ENCODE data around the gene OR4F6. TPM values are rescaled to one million over a fixed set of nuclear protein-coding genes. Genes with fewer than 3 reads are reported as not detected.

The OR4F6 gene
- total and polyA plus RNA-seq, 4 donors, result not detected

- DNase-seq, result no peak
- Histone ChIP-seq H3K27me3 (ENCODE audit: control insufficient read depth in 1 of 2, insufficient read depth in 2 of 2, low read length in 1 of 2) (peaks cover 0 to 1% of the 10 kb centered on the region in 2 donors), H3K4me1 (ENCODE audit: control insufficient read depth in 1 of 2, insufficient read depth in 2 of 2, low read length in 2 of 2) (no peaks in the 10 kb centered on the region), H3K9me3 (ENCODE audit: control insufficient read depth, low read length) (no peaks in the 10 kb centered on the region), H3K4me3 (ENCODE audit: low read length in 2 of 2) (no peak overlapping the region), H3K27ac (ENCODE audit: low read depth in 1 of 2, low read length in 2 of 2) (no peak overlapping the region), H3K36me3 (ENCODE audit: control insufficient read depth in 1 of 2, insufficient read depth in 2 of 2, low read length in 1 of 2) (no peaks in the 10 kb centered on the region)
- 76 to 77% methylated on average over 1 of the region's 1 CpG for WGBS, 2 donors
- intact Hi-C loops (cut with DNase I), result no loop called here
- ATAC-seq (ENCODE audit: low FRiP score), result no peak
Observed at GRCh38 chr15:101810456-101810855, 7.1 kb downstream of the OR4F6 start.

- intact Hi-C loops (cut with DNase I), result no loop called here
- peaks cover 0 to 1% of the 10 kb centered on the region in 2 donors for H3K27me3 ChIP-seq (ENCODE audit: control insufficient read depth in 1 of 2, insufficient read depth in 2 of 2, low read length in 1 of 2)
- H3K9me3 ChIP-seq (ENCODE audit: control insufficient read depth, low read length), result no peaks in the 10 kb centered on the region
- 50 to 57% methylated on average over 3 of the region's 3 CpGs for WGBS, 2 donors
- H3K27ac ChIP-seq (ENCODE audit: low read depth in 1 of 2, low read length in 2 of 2), result no peak overlapping the region
- no peak for ATAC-seq (ENCODE audit: low FRiP score)
- no peaks in the 10 kb centered on the region for H3K36me3 ChIP-seq (ENCODE audit: control insufficient read depth in 1 of 2, insufficient read depth in 2 of 2, low read length in 1 of 2)
- H3K4me3 ChIP-seq (ENCODE audit: low read length in 2 of 2), result no peak overlapping the region
- DNase-seq, result no peak
- H3K4me1 ChIP-seq (ENCODE audit: control insufficient read depth in 1 of 2, insufficient read depth in 2 of 2, low read length in 2 of 2), result no peaks in the 10 kb centered on the region
Observed at GRCh38 chr15:101810876-101811275, 7.6 kb downstream of the OR4F6 start.

GRCh38 chr15:101811902-101812301 is 8.6 kb downstream of the OR4F6 start, which contains the start of gene OR4F15:
TSS of gene OR4F15 (plus strand) at chr15:101812202. CDS start at chr15:101818187, 5,985 bp downstream.
- no peaks in the 10 kb centered on the region for H3K4me1 ChIP-seq (ENCODE audit: control insufficient read depth in 1 of 2, insufficient read depth in 2 of 2, low read length in 2 of 2)
- intact Hi-C loops (cut with DNase I), result no loop called here
- H3K9me3 ChIP-seq (ENCODE audit: control insufficient read depth, low read length), result no peaks in the 10 kb centered on the region
- H3K27me3 ChIP-seq (ENCODE audit: control insufficient read depth in 1 of 2, insufficient read depth in 2 of 2, low read length in 1 of 2), result peaks cover 0 to 1% of the 10 kb centered on the region in 2 donors
- H3K36me3 ChIP-seq (ENCODE audit: control insufficient read depth in 1 of 2, insufficient read depth in 2 of 2, low read length in 1 of 2), result no peaks in the 10 kb centered on the region
- H3K4me3 ChIP-seq (ENCODE audit: low read length in 2 of 2), result no peak within 1 kb of the TSS
- DNase-seq, result no peak
- ATAC-seq (ENCODE audit: low FRiP score), result no peak
- H3K27ac ChIP-seq (ENCODE audit: low read depth in 1 of 2, low read length in 2 of 2), result no peak within 1 kb of the TSS

- no peaks in the 10 kb centered on the region for H3K9me3 ChIP-seq (ENCODE audit: control insufficient read depth, low read length)
Observed at GRCh38 chr15:101813803-101814534, 10.7 kb downstream of the OR4F6 start.

GRCh38 chr15:101820781-101821180 is 17.5 kb downstream of the OR4F6 start:
- Histone ChIP-seq H3K27me3 (ENCODE audit: control insufficient read depth in 1 of 2, insufficient read depth in 2 of 2, low read length in 1 of 2) (no peaks in the 10 kb centered on the region), H3K4me3 (ENCODE audit: low read length in 2 of 2) (no peak overlapping the region), H3K27ac (ENCODE audit: low read depth in 1 of 2, low read length in 2 of 2) (no peak overlapping the region), H3K36me3 (ENCODE audit: control insufficient read depth in 1 of 2, insufficient read depth in 2 of 2, low read length in 1 of 2) (no peaks in the 10 kb centered on the region), H3K4me1 (ENCODE audit: control insufficient read depth in 1 of 2, insufficient read depth in 2 of 2, low read length in 2 of 2) (no peaks in the 10 kb centered on the region), H3K9me3 (ENCODE audit: control insufficient read depth, low read length) (peaks cover 2% of the 10 kb centered on the region)
- WGBS, 2 donors, result 59 to 61% methylated on average over 6 of the region's 6 CpGs
- ATAC-seq (ENCODE audit: low FRiP score), result no peak
- no peak for DNase-seq
- intact Hi-C loops (cut with DNase I), result no loop called here

More at GRCh38 chr15:101813803-101814534, 10.7 kb downstream of the OR4F6 start:
- 68 to 79% methylated on average over 3 of the region's 3 CpGs for WGBS, 2 donors
- Histone ChIP-seq H3K27me3 (ENCODE audit: control insufficient read depth in 1 of 2, insufficient read depth in 2 of 2, low read length in 1 of 2) (no peaks in the 10 kb centered on the region), H3K4me1 (ENCODE audit: control insufficient read depth in 1 of 2, insufficient read depth in 2 of 2, low read length in 2 of 2) (no peaks in the 10 kb centered on the region), H3K27ac (ENCODE audit: low read depth in 1 of 2, low read length in 2 of 2) (no peak overlapping the region), H3K36me3 (ENCODE audit: control insufficient read depth in 1 of 2, insufficient read depth in 2 of 2, low read length in 1 of 2) (no peaks in the 10 kb centered on the region), H3K4me3 (ENCODE audit: low read length in 2 of 2) (no peak overlapping the region)
- intact Hi-C loops (cut with DNase I), result no loop called here
- DNase-seq (no peak), ATAC-seq (ENCODE audit: low FRiP score) (no peak)

- 26 to 44% methylated on average over 6 of the region's 6 CpGs for WGBS, 2 donors
Observed at GRCh38 chr15:101827257-101827656, 23.9 kb downstream of the OR4F6 start.

GRCh38 chr15:101828774-101829173 is 25.5 kb downstream of the OR4F6 start:
- no peak overlapping the region for H3K4me3 ChIP-seq (ENCODE audit: low read length in 2 of 2)
- DNase-seq, result no peak
- peaks cover 2% of the 10 kb centered on the region for H3K9me3 ChIP-seq (ENCODE audit: control insufficient read depth, low read length)
- no peaks in the 10 kb centered on the region for H3K4me1 ChIP-seq (ENCODE audit: control insufficient read depth in 1 of 2, insufficient read depth in 2 of 2, low read length in 2 of 2)
- no peak overlapping the region for H3K27ac ChIP-seq (ENCODE audit: low read depth in 1 of 2, low read length in 2 of 2)
- no peaks in the 10 kb centered on the region for H3K36me3 ChIP-seq (ENCODE audit: control insufficient read depth in 1 of 2, insufficient read depth in 2 of 2, low read length in 1 of 2)
- ATAC-seq (ENCODE audit: low FRiP score), result no peak
- WGBS, 2 donors, result 77 to 80% methylated on average over 5 of the region's 5 CpGs
- intact Hi-C loops (cut with DNase I), result no loop called here
- no peaks in the 10 kb centered on the region for H3K27me3 ChIP-seq (ENCODE audit: control insufficient read depth in 1 of 2, insufficient read depth in 2 of 2, low read length in 1 of 2)

More at GRCh38 chr15:101827257-101827656, 23.9 kb downstream of the OR4F6 start:
- intact Hi-C loops (cut with DNase I), result no loop called here
- Histone ChIP-seq H3K27ac (ENCODE audit: low read depth in 1 of 2, low read length in 2 of 2) (no peak overlapping the region), H3K9me3 (ENCODE audit: control insufficient read depth, low read length) (peaks cover 2% of the 10 kb centered on the region), H3K4me3 (ENCODE audit: low read length in 2 of 2) (no peak overlapping the region), H3K4me1 (ENCODE audit: control insufficient read depth in 1 of 2, insufficient read depth in 2 of 2, low read length in 2 of 2) (no peaks in the 10 kb centered on the region), H3K27me3 (ENCODE audit: control insufficient read depth in 1 of 2, insufficient read depth in 2 of 2, low read length in 1 of 2) (no peaks in the 10 kb centered on the region), H3K36me3 (ENCODE audit: control insufficient read depth in 1 of 2, insufficient read depth in 2 of 2, low read length in 1 of 2) (no peaks in the 10 kb centered on the region)
- no peak for DNase-seq
- no peak for ATAC-seq (ENCODE audit: low FRiP score)

GRCh38 chr15:101841656-101842055 is 38.3 kb downstream of the OR4F6 start:
- intact Hi-C loops (cut with DNase I), result no loop called here
- ATAC-seq (ENCODE audit: low FRiP score) (no peak), DNase-seq (no peak)
- Histone ChIP-seq H3K27me3 (ENCODE audit: control insufficient read depth in 1 of 2, insufficient read depth in 2 of 2, low read length in 1 of 2) (no peaks in the 10 kb centered on the region), H3K9me3 (ENCODE audit: control insufficient read depth, low read length) (no peaks in the 10 kb centered on the region), H3K4me3 (ENCODE audit: low read length in 2 of 2) (no peak overlapping the region), H3K36me3 (ENCODE audit: control insufficient read depth in 1 of 2, insufficient read depth in 2 of 2, low read length in 1 of 2) (no peaks in the 10 kb centered on the region), H3K4me1 (ENCODE audit: control insufficient read depth in 1 of 2, insufficient read depth in 2 of 2, low read length in 2 of 2) (no peaks in the 10 kb centered on the region), H3K27ac (ENCODE audit: low read depth in 1 of 2, low read length in 2 of 2) (no peak overlapping the region)
- WGBS, 2 donors, result 63 to 66% methylated on average over 3 of the region's 3 CpGs

- H3K9me3 ChIP-seq (ENCODE audit: control insufficient read depth, low read length), result no peaks in the 10 kb centered on the region
- H3K4me3 ChIP-seq (ENCODE audit: low read length in 2 of 2), result no peak overlapping the region
- WGBS, 2 donors, result 68 to 69% methylated on average over 6 of the region's 6 CpGs
- ATAC-seq (ENCODE audit: low FRiP score) (no peak), DNase-seq (no peak)
- H3K27me3 ChIP-seq (ENCODE audit: control insufficient read depth in 1 of 2, insufficient read depth in 2 of 2, low read length in 1 of 2), result no peaks in the 10 kb centered on the region
- intact Hi-C loops (cut with DNase I), result no loop called here
- no peaks in the 10 kb centered on the region for H3K4me1 ChIP-seq (ENCODE audit: control insufficient read depth in 1 of 2, insufficient read depth in 2 of 2, low read length in 2 of 2)
- no peak overlapping the region for H3K27ac ChIP-seq (ENCODE audit: low read depth in 1 of 2, low read length in 2 of 2)
- H3K36me3 ChIP-seq (ENCODE audit: control insufficient read depth in 1 of 2, insufficient read depth in 2 of 2, low read length in 1 of 2), result no peaks in the 10 kb centered on the region
Observed at GRCh38 chr15:101844916-101845315, 41.6 kb downstream of the OR4F6 start.

Measured in aorta (tissue), 5 donors.